CD14-positive monocyte (primary cell): ENCODE measurements around the gene MRPL24. TPM values are rescaled to one million over a fixed set of nuclear protein-coding genes. Genes with fewer than 3 reads are reported as not detected.

ENCODE experiments used
- DNase-seq, 3 donors: peaks; one replicate each; pipeline ENCODE4 v3.0.0-alpha.2; 2011 to 2022
- H2AFZ ChIP-seq: 2 replicates; pipeline ENCODE4 v1.6.0; 2012; ENCODE audit warnings: mild to moderate bottlenecking, low read depth, low read length, inconsistent platforms; ENCODE audit not compliant: insufficient read depth, poor library complexity, severe bottlenecking
- H3K27ac ChIP-seq, 2 donors: 1 replicate in 1 of 2; 2 replicates in 1 of 2; pipeline ENCODE4 v1.5.1; 2012 to 2013; ENCODE audit warnings: low read length in 2 of 2, control low read depth in 1 of 2, inconsistent platforms in 1 of 2, low read depth in 1 of 2, mild to moderate bottlenecking in 1 of 2
- H3K27me3 ChIP-seq, 2 donors: one replicate each; pipeline versions ENCODE4 v1.6.0 to v1.6.1; 2011 to 2013; ENCODE audit warnings: low read length in 2 of 2; ENCODE audit not compliant: control insufficient read depth in 2 of 2, insufficient read depth in 2 of 2
- H3K36me3 ChIP-seq, 2 donors: replicated peaks in 1 of 2; 1 replicate in 1 of 2; 2 replicates in 1 of 2; pipeline versions ENCODE4 v1.5.1 to v1.6.1; 2012 to 2013; ENCODE audit warnings: low read length in 2 of 2, control low read depth in 1 of 2, inconsistent platforms in 1 of 2, mild to moderate bottlenecking in 1 of 2; ENCODE audit not compliant: insufficient read depth in 2 of 2, control insufficient read depth in 1 of 2
- H3K4me1 ChIP-seq, 2 donors: 1 replicate in 1 of 2; 2 replicates in 1 of 2; pipeline versions ENCODE4 v1.5.1 to v1.6.1; 2012 to 2013; ENCODE audit warnings: low read length in 2 of 2, control low read depth in 1 of 2, inconsistent platforms in 1 of 2, mild to moderate bottlenecking in 1 of 2, moderate library complexity in 1 of 2; ENCODE audit not compliant: insufficient read depth in 2 of 2, control insufficient read depth in 1 of 2
- H3K4me2 ChIP-seq: replicated peaks from 2 replicates; pipeline ENCODE3; 2012; ENCODE audit warnings: low read length, moderate library complexity, mild to moderate bottlenecking; ENCODE audit not compliant: poor library complexity, severe bottlenecking; ENCODE audit errors: extremely low read depth
- H3K4me3 ChIP-seq, 3 experiments: fragments of 200-600 bp in 1 of 3; sonication (generic) in 1 of 3; replicated peaks in 1 of 3; 1 replicate in 2 of 3; 2 replicates in 1 of 3; pipeline ENCODE4 v1.5.1; 2011 to 2013; ENCODE audit warnings: low read length in 3 of 3, mild to moderate bottlenecking in 3 of 3, control low read depth in 2 of 3, low read depth in 2 of 3, inconsistent platforms in 1 of 3, moderate library complexity in 1 of 3
- H3K79me2 ChIP-seq: 2 replicates; pipeline ENCODE4 v1.6.0; 2012; ENCODE audit warnings: mild to moderate bottlenecking, control low read depth, inconsistent platforms, low read length, moderate library complexity; ENCODE audit not compliant: insufficient read depth
- H3K9ac ChIP-seq: 2 replicates; pipeline ENCODE4 v1.6.0; 2017; ENCODE audit warnings: low read length, mild to moderate bottlenecking; ENCODE audit not compliant: insufficient read depth, poor library complexity, severe bottlenecking
- H3K9me3 ChIP-seq, 2 donors: replicated peaks in 1 of 2; 1 replicate in 1 of 2; 2 replicates in 1 of 2; pipeline versions ENCODE4 v1.5.1 to v1.6.1; 2012 to 2013; ENCODE audit warnings: low read length in 2 of 2, control low read depth in 1 of 2; ENCODE audit not compliant: control insufficient read depth in 1 of 2, insufficient read depth in 1 of 2
- H4K20me1 ChIP-seq: 2 replicates; pipeline ENCODE4 v1.6.0; 2012; ENCODE audit warnings: mild to moderate bottlenecking, low read length, control low read depth, moderate library complexity; ENCODE audit not compliant: insufficient read depth
- H3K27ac Mint-ChIP-seq, 7 donors: one replicate each; pipeline ENCODE4 v1.8.0; 2020; ENCODE audit warnings: mild to moderate bottlenecking in 7 of 7, mixed read lengths in 7 of 7, moderate library complexity in 6 of 7, inconsistent platforms in 2 of 7
- H3K27me3 Mint-ChIP-seq, 3 donors: one replicate each; pipeline ENCODE4 v1.8.0; 2021 to 2022; ENCODE audit warnings: low read depth in 3 of 3, mild to moderate bottlenecking in 3 of 3, mixed read lengths in 3 of 3, moderate library complexity in 3 of 3, inconsistent platforms in 1 of 3
- H3K36me3 Mint-ChIP-seq, 2 donors: one replicate each; pipeline ENCODE4 v1.8.0; 2020; ENCODE audit warnings: mixed read lengths in 2 of 2, inconsistent platforms in 1 of 2, mild to moderate bottlenecking in 1 of 2
- H3K4me1 Mint-ChIP-seq: one replicate; pipeline ENCODE4 v1.8.0; 2020; ENCODE audit warnings: mild to moderate bottlenecking, mixed read lengths
- H3K4me3 Mint-ChIP-seq, 2 donors: one replicate each; pipeline ENCODE4 v1.8.0; 2020; ENCODE audit warnings: mild to moderate bottlenecking in 2 of 2, mixed read lengths in 2 of 2, moderate library complexity in 1 of 2
- H3K9me3 Mint-ChIP-seq, 7 donors: one replicate each; pipeline ENCODE4 v1.8.0; 2020 to 2022; ENCODE audit warnings: mixed read lengths in 7 of 7, mild to moderate bottlenecking in 6 of 7, moderate library complexity in 6 of 7, inconsistent platforms in 2 of 7
- CTCF ChIP-seq: fragments of 200-600 bp; IDR thresholded peaks from one replicate; pipeline ENCODE4 v1.8.0; 2022; ENCODE audit warnings: antibody characterized with exemption, mild to moderate bottlenecking
- WGBS: methylation state at CpG from one replicate; pipeline ENCODE4 v1.1.5; 2013; ENCODE audit warnings: missing lambda C conversion rate; ENCODE audit not compliant: insufficient coverage; 5-methylcytosine and 5-hydroxymethylcytosine counted together
- intact Hi-C, 2 donors: fragments of 100-400 bp; cut with micrococcal nuclease; formaldehyde crosslinking; loops; one replicate each; pipeline versions ENCODE4 v1.15.0 to v1.15.1; 2023
- polyA plus RNA-seq, 3 donors: library from polyadenylated mRNA; depleted of rRNA in 1 of 3; unstranded in 2 of 3; stranded (reverse) in 1 of 3; fragments of 300-500 nt in 2 of 3; fragments of >200 nt in 1 of 3; fragmentation: Illumina TruSeq in 2 of 3; gene quantifications; 1 replicate in 2 of 3; 2 replicates in 1 of 3; pipeline ENCODE4 v1.2.3, GENCODE V29; 2012 to 2021

MRPL24 gene
- polyA plus RNA-seq, 3 donors: 28.7 to 47.0 (median 38.4) TPM

- Mint-ChIP-seq H3K36me3 (peaks cover 44 to 59% of the 10 kb centered on the region in 2 donors), H3K27ac (peak overlapping the region; percentile 89 to 97 (median 96)), H3K4me3 (peak overlapping the region; percentile 90 to 95), H3K27me3 (peaks cover 0 to 2% (median 1%) of the 10 kb centered on the region in 3 donors), H3K4me1 (peaks cover 31% of the 10 kb centered on the region), H3K9me3 (peaks cover 0 to 2% (median 0%) of the 10 kb centered on the region in 7 donors)
- H3K9me3 ChIP-seq: no peaks in the 10 kb centered on the region
- H4K20me1 ChIP-seq: peaks cover 19% of the 10 kb centered on the region
- peak overlapping the region; percentile 85 for H2AFZ ChIP-seq
- no peak overlapping the region for H3K9ac ChIP-seq
- TF ChIP-seq CTCF: no peak
- peaks cover 41% of the 10 kb centered on the region for H3K79me2 ChIP-seq
- H3K4me2 ChIP-seq: peak overlapping the region; percentile 89
- H3K27me3 ChIP-seq: no peaks in the 10 kb centered on the region
- H3K27ac ChIP-seq: peak overlapping the region; percentile 72 to 83
- intact Hi-C loops: loop anchor here (1.0 kb wide), 1 partner anchor 26 kb away; the partner anchor contains the start of gene PRCC (in 2 of the 2)
- H3K36me3 ChIP-seq: peaks cover 40 to 54% of the 10 kb centered on the region in 2 donors
- DNase-seq: no peak
- H3K4me3 ChIP-seq: peak overlapping the region; percentile 11 to 93 (median 26)
- 40% methylated on average over 2 of the region's 8 CpGs for WGBS
- H3K4me1 ChIP-seq: peaks cover 27 to 37% of the 10 kb centered on the region in 2 donors
Observed at GRCh38 chr1:156741481-156741983, 644 bp upstream of the MRPL24 start.

DNA sequence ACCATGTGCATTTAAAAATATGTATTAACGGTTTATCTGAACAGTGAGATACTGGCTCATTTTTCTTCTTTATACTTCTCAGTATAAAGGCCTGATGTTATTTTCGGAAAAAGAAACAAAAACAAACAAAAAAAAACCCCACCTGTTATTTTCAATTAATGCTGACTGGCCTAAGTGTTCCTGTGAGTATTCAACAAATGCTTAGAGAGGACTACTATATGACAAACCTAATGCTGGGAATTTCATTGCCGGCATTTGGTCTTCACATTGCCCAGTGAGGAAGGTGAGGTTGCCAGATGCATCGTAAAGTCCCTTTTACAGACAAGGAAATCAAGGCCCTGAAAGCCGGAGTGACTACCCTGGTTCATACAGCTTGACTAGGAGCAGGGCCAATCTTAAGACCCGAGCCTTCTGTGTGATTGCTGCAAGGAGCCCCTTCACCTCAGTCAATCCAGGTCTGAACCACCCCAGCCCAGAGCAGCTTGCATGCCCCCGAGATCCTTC lies 599 bp downstream of the MRPL24 start:
- Mint-ChIP-seq H3K4me3 (peak overlapping the region; percentile 95 to 97), H3K27me3 (peaks cover 0 to 2% (median 1%) of the 10 kb centered on the region in 3 donors), H3K9me3 (peaks cover 0 to 2% (median 0%) of the 10 kb centered on the region in 7 donors), H3K4me1 (peaks cover 19% of the 10 kb centered on the region), H3K36me3 (peaks cover 38 to 63% of the 10 kb centered on the region in 2 donors), H3K27ac (peak overlapping the region; percentile 73 to 97 (median 89))
- Histone ChIP-seq H2AFZ (peak overlapping the region; percentile 97), H3K27ac (peak overlapping the region; percentile 25 to 75), H3K4me1 (peaks cover 15 to 25% of the 10 kb centered on the region in 2 donors), H3K4me2 (peak overlapping the region; percentile 89), H3K27me3 (no peaks in the 10 kb centered on the region), H3K9ac (peak overlapping the region; percentile 72), H3K79me2 (peaks cover 29% of the 10 kb centered on the region), H3K36me3 (peaks cover 43 to 64% of the 10 kb centered on the region in 2 donors), H4K20me1 (peaks cover 6% of the 10 kb centered on the region), H3K9me3 (no peaks in the 10 kb centered on the region), H3K4me3 (peak overlapping the region; percentile 44 to 93 (median 64))
- peak in 1 of 3 donors; percentile 27 for DNase-seq
- WGBS: 19% methylated on average over 5 of the region's 7 CpGs
- intact Hi-C loops: loop anchor here in 1 of 2 donors (1.0 kb wide), 1 partner anchor 11 kb away; the partner anchor contains the start of gene HDGF
- TF ChIP-seq CTCF: no peak
